Stimulated activated CD8-positive, alpha-beta memory T cell treated with anti-CD3 and anti-CD28 coated beads, Interleukin-12 subunit alpha, Interleukin-12 subunit beta, amount 100 ng/mL, for 4 hours (primary cell): ENCODE data around the gene SFSWAP.
"Not testable (repeated sequence)": the region's sequence is repeated elsewhere in the genome, so short reads cannot be mapped to it uniquely, and the experiment has no call there.

Source experiments
- DNase-seq: peaks from one replicate; pipeline ENCODE4 v3.0.0-alpha.2; 2020; ENCODE audit warnings: low read depth

The SFSWAP gene

GRCh38 chr12:131703161-131703560 lies 7.7 kb upstream of the SFSWAP start:
- no peak for DNase-seq

- DNase-seq: no peak
Observed at GRCh38 chr12:131704509-131704908, 6.4 kb upstream of the SFSWAP start.

- DNase-seq: not testable (repeated sequence)
Observed at GRCh38 chr12:131706709-131707108, 4.2 kb upstream of the SFSWAP start.

- no peak for DNase-seq
Observed at GRCh38 chr12:131709226-131709625, 1.7 kb upstream of the SFSWAP start.

GRCh38 chr12:131711551-131712205 lies 788 bp downstream of the SFSWAP start:
- no peak for DNase-seq

- DNase-seq: no peak
Observed at GRCh38 chr12:131713349-131713748, 2.5 kb downstream of the SFSWAP start.

- DNase-seq: no peak
Observed at GRCh38 chr12:131714759-131715158, 3.9 kb downstream of the SFSWAP start.

GRCh38 chr12:131716282-131716681 lies 5.4 kb downstream of the SFSWAP start:
- no peak for DNase-seq

GRCh38 chr12:131720241-131720640 lies 9.4 kb downstream of the SFSWAP start:
- no peak for DNase-seq

GRCh38 chr12:131720921-131721320 lies 10.0 kb downstream of the SFSWAP start:
- DNase-seq: no peak

- no peak for DNase-seq
Observed at GRCh38 chr12:131721548-131721947, 10.7 kb downstream of the SFSWAP start.

GRCh38 chr12:131723532-131723931 lies 12.6 kb downstream of the SFSWAP start:
- no peak for DNase-seq

GRCh38 chr12:131724534-131724933 lies 13.6 kb downstream of the SFSWAP start:
- DNase-seq: no peak

GRCh38 chr12:131725503-131725902 lies 14.6 kb downstream of the SFSWAP start:
- DNase-seq: no peak

GRCh38 chr12:131728720-131729119 lies 17.8 kb downstream of the SFSWAP start:
- DNase-seq: no peak

GRCh38 chr12:131729254-131729955 lies 18.5 kb downstream of the SFSWAP start:
- no peak for DNase-seq

- no peak for DNase-seq
Observed at GRCh38 chr12:131732996-131733615, 22.2 kb downstream of the SFSWAP start.

GRCh38 chr12:131733874-131734273 lies 23.0 kb downstream of the SFSWAP start:
- no peak for DNase-seq

- no peak for DNase-seq
Observed at GRCh38 chr12:131734336-131735152, 23.7 kb downstream of the SFSWAP start.

- DNase-seq: no peak
Observed at GRCh38 chr12:131735153-131735456, 24.2 kb downstream of the SFSWAP start.

GRCh38 chr12:131735476-131736445 lies 24.9 kb downstream of the SFSWAP start:
- no peak for DNase-seq
